GM19324 (cell line): ENCODE measurements around the gene ANXA5.
"Not testable (repeated sequence)": the region's sequence is repeated elsewhere in the genome, so short reads cannot be mapped to it uniquely, and the experiment has no call there.

Experiments used
- ATAC-seq: cut with Tn5 transposase; IDR thresholded peaks from one replicate; pipeline ENCODE4 v1.9.1; 2021; ENCODE audit warnings: mild to moderate bottlenecking, moderate library complexity; ENCODE audit not compliant: unreplicated experiment, low FRiP score

The ANXA5 gene

DNA sequence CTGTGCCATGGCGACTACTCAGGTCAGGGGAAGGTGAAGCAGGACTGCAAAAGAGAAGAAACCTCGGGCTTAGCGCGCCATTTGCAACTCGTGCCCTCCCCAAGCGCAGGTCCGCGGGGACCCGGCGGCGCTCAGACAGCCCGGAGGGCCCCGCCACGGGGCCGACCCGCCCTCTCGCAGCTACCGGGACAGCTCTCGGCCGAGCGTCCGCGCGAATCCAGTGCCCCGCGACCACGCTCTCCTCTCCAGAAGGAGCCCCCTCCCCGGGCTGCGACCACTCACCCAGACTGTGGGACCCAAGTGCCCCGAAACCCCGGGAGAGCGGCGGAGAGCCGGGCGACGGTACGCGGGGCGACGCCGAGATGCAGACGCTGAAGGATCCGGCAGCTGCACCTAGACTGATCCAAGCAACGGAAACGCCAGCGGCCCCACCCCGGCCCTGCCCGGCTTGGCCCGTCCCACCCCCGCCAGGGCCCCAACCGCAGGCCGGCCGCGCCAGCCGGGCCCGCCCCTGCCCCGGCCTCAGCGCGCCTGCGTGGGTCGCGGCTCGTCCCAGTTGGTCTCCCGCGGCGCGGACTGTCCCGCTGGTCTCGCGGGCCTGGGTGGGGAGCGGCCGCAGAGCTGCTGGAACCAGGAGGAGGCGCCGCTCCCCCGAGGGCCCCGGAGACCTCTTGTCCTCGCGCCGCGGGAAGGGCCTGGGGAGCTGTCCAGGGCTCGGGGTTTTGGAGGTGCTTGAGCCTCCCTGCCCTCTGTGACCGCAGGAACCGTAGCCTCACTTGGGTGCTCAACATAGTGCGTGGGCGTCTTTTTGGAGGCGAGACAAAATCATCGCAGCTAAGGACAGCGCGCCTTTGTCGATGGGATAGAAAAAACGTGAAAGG, at the start of gene ANXA5:
ANXA5 (minus strand) TSS at position 400 of the 881 bp plus-strand sequence; CDS start at position 9, 391 bp downstream.
- peak; percentile 98 for ATAC-seq

DNA sequence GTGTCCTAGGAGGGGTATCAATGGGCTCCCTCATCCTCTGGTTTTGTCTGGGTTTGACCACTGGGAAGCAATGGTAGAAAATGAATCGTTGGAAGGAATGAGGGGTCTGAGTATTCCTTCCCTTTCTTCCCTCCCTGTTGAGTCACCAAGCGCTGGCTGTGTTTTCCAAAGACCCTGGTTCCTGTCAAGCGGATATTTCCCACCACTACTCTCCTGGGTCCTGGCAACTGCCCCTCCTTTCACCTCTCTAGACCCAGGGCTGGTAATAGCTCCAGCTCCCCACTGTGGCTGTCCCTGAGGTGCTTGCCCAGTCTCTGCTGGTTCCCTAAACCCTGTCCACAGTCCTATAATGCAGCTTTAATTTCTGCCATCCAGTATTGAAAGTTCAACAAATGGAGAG, 46.0 kb upstream of the ANXA5 start:
- no peak for ATAC-seq

DNA sequence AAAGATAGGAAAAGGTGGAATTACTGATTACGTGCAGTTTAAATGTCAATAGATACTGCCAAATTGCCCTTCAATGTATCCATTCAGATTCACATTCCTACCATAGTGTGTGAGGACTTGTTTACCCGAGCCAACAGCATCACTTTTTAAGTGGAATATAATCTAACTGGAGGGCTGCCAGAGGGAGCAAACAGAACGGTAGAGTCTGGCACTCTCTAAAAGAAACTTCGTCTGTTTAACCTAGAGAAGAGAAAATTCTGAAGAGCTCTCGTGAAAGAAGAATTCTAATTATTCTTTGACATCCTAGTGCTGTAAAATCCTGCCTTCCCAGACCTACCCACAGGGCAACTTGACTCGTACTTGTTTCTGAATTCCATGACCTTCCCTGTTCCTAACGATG, 45.0 kb upstream of the ANXA5 start:
- ATAC-seq, result no peak

DNA sequence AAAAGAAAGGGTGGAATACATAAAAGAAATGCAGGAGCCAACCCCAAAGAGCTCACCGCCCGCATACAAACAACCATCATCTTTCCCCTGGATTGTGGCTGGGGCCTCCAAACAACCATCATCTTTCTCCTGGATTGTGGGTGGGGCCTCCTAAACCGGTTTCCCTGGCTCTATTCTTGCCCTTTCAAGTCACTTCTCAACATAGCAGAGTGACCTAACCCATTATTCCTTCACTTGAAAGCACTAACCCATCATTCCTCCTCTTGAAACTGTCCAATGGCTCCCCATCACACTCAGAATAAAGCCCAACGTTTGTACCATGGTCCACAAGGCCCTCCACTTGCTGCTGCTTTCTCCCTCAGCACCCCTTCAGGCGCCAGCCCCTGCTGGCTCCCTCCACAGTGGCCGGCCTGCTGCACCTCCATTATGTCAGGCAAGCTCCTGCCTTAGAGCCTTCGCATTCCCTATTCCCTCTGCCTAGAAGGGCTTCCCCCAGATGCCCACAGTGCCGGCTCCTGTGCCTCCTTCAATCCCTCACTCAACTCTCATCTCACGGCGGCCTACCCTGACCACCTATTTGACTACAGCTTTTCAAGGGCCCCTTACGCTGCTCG, 44.1 kb upstream of the ANXA5 start:
- ATAC-seq, result no peak

DNA sequence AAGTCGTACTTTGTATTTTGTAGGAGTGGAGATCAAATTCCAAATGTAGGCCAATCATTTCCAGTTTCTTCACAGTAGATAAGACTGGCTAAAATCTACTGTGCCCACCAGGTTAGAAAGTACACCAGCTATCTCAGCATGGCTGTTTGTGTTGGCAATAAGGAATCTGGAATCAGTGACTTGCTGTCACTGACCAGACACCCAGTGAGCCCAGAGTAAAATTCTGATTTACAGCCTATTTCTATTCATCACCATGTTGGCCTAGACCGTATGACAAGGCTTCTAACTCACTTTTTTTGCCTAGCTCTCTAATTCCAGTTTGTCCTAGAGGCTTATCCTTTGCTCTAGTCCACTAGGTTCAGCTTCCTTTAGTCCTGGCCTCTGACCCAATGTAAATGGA, 42.8 kb upstream of the ANXA5 start:
- no peak for ATAC-seq

DNA sequence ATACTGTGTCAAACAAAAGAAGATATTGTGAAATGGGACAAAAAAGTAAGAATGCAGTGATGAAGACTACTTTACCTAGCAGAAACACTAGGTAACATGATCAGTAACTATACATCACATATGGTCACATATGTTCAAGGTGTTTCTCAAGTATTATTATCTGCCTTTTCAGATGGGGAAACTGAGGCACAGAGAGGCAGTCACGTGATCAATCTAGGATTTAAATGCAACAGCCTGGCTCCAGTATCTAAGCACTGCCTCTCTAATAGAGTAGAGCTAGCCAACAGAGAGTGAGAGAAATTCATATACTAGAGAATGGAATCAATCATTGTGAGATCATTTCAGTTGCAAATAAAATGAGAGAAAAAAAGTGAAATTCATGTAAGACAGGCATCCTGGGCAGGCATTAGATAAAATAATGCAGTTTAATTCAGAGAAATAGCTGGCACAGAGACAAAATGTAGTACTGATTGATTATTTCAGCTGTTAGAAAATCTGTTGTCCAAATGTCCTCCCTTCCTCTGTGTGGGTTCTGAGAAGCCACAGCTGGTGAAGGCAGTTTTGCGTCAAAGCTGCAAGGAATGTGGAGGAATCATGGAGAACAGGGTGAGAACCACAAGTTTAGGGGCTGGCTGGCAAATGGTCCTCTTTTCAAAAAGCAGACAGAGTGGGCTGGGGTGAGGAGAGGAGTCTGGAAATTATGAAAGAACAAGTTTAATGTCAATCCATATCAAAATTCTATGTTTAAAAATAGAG, 42.2 kb upstream of the ANXA5 start:
- ATAC-seq, result no peak

DNA sequence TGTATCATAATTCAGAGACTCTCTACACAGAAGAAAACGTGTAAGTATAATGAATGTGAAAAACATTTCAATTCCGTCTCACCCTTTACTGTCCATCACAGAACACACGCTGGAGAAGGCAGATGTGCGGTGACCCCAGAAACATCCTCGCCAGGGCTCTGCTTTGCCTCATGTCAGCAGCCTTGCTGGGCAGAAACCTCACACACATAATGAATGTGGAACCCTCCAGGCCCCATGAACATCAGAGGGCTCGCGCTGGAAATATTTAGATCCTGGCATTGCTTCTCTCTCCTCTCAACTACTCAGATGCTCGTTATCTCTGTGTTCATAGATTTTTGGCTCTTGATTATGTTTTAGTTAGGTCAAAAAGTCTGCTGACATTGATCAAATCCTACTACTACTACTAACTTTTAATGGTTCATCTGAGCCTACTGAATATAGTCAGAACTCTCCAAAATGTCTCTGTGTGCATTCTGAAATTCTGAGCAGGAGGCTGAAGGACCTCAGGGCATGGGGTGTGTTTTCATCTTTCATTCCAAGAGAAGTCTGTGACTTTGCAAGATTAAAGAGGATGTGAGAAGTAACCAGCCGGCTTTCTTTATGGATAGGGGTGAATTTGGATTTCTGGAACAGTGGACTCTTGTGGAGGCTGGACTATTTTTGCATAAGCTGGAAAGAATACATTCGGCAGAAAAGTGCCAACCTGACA, 41.2 kb upstream of the ANXA5 start:
- ATAC-seq, result no peak

DNA sequence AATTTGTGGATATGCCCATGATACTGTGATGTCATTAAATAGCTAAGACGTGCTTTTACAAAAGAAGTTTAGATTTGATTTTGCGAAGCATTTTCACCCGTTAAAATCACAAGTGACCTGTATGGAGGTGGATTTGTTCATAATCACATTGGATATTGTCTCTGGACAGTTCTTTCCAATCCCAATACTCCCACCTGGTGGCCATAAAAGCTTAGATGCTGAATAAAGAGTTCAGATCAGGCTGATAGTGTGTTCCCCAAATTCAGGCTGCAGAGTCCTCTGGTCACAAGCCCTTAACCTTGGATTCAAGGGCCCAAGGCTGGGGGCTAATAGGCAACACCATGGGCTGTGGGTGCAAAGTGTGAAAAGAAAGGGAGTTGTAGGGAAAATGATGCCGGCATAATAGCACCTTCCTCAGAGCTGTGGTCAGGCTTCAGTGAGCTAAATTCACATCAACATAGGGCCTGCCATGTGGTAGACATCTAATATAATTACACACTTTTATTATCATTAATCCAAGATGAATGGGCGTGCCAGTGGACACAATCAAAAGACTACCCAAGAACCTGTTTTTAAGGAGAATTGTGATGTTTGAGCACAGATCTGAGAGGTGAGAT, 40.1 kb upstream of the ANXA5 start:
- ATAC-seq, result no peak

DNA sequence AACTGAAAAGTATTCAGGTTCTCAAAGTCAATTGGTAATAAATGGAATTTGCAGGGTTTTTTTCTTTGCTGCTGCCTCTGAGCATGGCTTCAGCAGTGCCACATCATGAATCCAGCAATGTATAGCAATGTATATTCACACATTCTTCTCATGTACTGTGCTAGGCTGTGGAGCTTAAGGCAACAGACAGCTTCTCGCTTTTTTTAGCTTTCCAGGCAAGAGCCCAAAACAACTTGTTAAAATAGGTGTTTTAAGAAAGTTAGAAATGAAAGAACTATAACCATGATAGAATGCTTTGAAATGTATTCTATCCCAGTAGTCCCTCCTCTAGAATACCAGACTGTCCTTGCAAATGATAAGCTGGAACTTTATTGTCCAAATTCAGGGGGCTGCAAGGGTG, 37.8 kb upstream of the ANXA5 start:
- ATAC-seq, result no peak

DNA sequence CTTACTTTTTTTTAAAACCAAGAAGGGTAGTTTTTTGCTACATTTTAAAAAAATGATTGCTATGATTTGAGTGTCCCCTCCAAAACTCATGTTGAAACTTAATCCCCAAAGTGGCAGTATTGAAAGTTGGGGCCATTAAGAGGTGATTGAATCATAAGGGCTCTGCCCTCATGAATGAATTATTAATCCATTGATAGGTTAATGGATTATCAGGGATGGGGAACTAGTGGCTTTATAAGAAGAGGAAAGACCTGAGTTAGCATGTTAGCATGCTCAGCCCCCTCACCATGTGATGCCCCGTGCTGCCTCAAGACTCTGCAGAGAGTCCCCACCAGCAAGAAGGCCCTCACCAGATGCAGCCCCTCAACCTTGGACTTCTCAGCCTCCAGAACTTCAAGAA, 37.2 kb upstream of the ANXA5 start:
- ATAC-seq, result no peak

DNA sequence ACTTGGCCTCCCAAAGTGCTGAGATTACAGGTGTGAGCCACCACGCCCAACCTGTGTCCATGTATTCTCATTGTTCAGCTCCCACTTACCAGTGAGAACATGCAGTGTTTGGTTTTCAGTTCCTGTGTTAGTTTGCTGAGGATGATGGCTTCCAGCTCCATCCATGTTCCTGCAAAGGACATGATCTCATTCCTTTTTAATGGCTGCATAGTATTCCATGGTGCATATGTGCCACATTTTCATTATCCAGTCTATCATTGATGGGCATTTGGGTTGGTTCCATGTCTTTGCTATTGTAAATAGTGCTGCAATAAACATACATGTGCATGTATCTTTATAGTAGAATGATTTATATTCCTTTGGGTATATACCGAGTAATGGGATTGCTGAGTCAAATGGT, 33.0 kb upstream of the ANXA5 start:
- ATAC-seq, result not testable (repeated sequence)

DNA sequence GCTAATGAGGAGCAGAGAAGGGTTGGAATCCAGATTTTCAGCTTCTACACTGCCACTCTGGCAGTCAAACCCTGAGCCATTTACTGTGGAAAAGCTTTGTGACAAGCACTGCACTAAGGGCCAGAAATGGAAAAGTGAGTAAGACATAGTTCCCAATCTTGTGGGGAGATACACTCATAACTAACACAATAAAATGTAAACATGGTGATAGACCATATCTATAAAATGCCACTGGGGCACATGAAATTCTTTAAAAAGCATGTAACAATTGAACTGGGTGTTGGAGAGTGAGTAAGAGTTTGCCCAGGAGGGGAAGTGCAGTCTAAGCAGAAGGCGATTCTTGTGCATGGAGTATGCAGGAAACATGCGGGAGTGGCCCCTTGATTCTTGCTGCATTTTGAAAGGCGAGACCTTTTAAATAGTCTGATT, 32.0 kb upstream of the ANXA5 start:
- ATAC-seq, result no peak

DNA sequence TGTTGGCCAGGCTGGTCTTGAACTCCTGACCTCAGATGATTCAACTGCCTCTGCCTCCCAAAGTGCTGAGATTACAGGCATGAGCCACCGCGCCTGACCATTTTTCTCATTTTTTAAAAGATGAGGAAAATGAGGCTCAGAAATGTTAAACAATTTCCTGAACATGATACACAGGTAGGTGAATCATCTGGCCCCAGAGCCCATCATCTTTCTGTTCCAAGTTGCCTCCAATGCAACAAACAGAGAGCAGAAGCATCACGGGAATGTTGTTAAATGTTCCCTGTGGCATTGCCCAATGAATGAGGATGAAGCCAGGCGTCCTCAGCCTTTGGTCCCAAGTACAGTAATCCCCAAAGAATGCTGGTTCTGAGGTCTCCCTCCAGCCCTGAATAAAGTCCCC, 31.3 kb upstream of the ANXA5 start:
- no peak for ATAC-seq

DNA sequence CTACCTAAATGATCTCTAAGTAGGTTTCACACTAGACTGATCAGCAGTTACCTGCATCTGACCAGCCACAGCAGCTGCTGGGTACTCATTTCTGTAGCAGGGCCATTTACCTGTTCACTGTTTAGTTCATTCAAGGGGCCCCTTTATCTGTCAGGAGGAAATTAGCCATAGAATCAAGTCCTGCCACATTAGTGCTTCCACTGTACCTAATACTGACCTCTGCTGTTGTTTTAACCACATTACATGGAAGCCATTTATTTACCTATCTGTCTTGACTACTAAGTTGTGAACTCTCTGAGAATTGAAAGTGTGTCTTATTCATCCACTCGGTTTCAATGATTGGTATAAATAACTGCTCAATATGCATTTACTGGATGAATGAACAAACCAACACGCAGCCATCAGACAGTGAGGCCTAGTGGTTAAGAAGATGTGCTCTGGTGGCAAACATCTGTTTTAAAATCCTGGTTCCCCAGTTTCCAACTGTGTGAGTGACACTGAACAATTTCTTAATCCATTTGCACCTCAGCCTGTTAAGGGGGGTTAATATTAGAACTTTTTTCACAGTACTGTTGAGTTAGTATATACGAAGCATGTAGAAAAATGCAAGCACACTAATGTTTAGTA, 30.0 kb upstream of the ANXA5 start:
- ATAC-seq, result peak; percentile 97

DNA sequence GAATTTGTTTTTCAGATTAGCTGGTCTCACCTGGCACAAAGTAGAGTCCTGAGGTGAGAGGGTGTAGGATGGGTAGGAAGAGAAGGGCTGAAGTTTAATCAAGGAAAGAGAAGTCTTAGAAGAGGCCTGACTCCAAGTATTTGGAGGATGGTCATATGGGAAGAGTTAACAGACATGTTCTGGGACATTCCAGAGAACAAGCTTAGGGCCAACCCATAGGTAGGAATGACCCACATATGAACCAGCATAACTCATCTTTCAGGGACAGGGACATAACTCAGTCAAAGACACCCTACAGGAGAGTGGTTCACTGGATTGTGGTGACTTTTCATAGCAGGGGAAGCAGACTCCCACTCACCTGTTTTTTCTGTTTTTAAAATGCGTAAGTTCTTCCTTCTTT, 27.9 kb upstream of the ANXA5 start:
- no peak for ATAC-seq

DNA sequence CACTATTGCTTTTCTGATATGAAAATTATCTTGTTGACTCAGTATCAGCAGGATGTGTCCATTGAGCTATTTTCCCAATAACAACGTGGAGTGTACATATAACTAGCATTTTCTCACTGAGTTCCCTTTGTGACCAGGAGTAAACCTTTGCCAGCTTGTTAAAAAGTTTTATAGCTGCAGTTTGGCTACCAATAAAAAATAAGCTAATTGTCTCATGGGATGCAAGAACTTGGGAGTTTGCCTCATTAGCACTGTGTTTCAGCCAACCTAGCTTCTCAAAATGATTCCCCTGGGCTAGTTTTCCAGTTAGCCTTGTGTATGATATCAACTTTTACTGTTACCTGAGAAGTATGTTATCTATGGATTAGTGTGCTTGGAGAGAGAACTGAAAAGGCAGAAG, 24.9 kb upstream of the ANXA5 start:
- ATAC-seq, result no peak

DNA sequence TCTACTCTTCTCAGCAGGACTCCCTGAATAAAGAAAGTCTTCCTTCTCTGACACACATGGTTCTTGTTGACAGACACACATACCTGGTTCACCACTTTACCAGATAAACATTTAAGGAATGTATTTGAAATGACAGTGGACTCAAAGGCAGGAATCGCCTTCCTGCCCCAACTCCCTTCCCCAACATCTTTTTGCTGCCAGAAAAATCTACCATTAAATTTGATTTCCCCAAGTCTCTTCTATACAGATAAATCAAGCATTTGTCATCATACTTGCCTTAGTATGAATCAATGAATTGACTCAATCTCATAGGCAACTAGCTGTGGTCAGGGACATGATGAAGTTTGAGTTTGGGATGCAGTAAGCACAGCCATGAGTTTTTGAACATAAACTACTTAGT, 23.3 kb upstream of the ANXA5 start:
- no peak for ATAC-seq

DNA sequence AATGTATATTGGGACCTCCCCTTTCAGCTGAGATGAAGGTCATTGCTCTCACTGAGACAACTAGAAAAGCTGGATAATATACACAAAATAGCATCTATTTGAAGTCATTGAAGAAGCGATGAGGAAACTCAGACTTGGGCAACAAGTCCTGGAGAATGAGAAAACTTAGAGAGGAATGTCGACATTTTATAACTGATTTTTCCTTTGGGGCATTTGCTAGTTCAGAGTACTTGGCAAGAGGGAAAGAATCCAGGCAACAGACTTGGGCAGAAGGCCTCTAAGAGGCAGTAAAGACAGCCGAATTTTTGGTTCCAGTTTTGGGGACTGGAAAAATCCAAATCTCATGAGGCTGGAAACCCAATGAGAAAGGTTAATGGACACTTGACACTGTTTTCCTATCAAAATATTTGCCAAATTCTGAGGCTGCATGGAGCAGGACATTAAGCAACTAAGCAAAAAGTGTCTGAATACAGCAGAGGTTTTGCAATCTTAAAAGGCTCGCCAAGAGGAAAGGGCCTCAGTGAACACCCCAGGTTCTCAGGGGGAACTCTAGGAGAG, 21.0 kb upstream of the ANXA5 start:
- ATAC-seq, result no peak

DNA sequence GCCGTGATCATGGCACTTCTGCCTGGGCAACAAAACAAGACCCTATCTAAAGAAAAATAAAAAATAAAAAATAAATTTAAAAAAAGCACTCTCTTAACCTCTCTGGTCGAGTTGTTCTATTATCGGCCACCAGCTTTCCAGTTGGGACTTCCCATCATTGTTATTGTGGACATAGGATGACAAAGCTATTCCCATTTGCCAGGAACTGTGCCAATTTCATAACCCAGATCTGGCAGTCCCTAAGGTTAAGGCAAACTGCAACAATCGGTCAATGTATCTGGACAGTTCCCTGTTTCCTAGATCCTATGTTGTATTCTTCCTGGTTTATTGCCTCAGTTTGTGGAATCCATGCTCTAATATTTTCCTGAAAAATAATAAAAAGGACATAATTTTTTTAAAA, 17.8 kb upstream of the ANXA5 start:
- no peak for ATAC-seq

DNA sequence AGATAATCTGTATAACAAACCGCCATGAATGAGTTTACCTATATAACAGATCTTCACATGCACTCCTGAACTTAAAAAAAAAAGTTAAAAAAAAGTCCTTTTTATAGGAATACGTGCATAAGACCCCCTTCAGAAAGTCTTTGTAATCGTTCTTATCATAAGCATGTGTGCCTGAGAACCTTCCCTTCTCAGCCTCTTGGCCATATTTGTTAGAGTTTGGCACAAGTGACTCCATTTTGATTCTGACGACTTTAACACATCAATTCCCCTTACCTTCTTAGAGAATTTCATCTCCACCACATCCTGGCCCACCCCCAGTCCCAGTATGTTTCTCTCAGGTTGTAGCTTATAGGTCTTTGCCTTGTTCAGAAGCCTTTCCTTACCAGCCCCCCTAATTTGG, 16.0 kb upstream of the ANXA5 start:
- ATAC-seq, result no peak
